Measurements from ENCODE around the gene RBM18. TPM values are rescaled to one million over a fixed set of nuclear protein-coding genes. Genes with fewer than 3 reads are reported as not detected.
A peak's percentile ranks its signal among the peaks of the same experiment; 100 is the strongest.

The RBM18 gene
- polyA plus RNA-seq, 5 donors: 27.0 to 41.9 (median 33.6) TPM

- no peak for DNase-seq
Measured at GRCh38 chr9:122263699-122264349, 816 bp downstream of the RBM18 start.

- no peak for DNase-seq
Measured at GRCh38 chr9:122262073-122262472, 2.6 kb downstream of the RBM18 start.

GRCh38 chr9:122261469-122261881 is 3.2 kb downstream of the RBM18 start:
- peak; percentile 51 to 54 for DNase-seq

- no peak for DNase-seq
Measured at GRCh38 chr9:122258886-122259415, 5.7 kb downstream of the RBM18 start.

- no peak for DNase-seq
Measured at GRCh38 chr9:122256206-122256605, 8.4 kb downstream of the RBM18 start.

- no peak for DNase-seq
Measured at GRCh38 chr9:122254761-122255160, 9.9 kb downstream of the RBM18 start.

- no peak for DNase-seq
Measured at GRCh38 chr9:122252796-122253195, 11.8 kb downstream of the RBM18 start.

- no peak for DNase-seq
Measured at GRCh38 chr9:122251351-122251750, 13.3 kb downstream of the RBM18 start.

- no peak for DNase-seq
Measured at GRCh38 chr9:122248448-122248865, 16.2 kb downstream of the RBM18 start.

- no peak for DNase-seq
Measured at GRCh38 chr9:122246666-122247065, 18.0 kb downstream of the RBM18 start.

GRCh38 chr9:122244349-122244748 is 20.3 kb downstream of the RBM18 start:
- DNase-seq: no peak

GRCh38 chr9:122239722-122240121 is 24.9 kb downstream of the RBM18 start:
- no peak for DNase-seq

- DNase-seq: no peak
Measured at GRCh38 chr9:122236681-122237080, 28.0 kb downstream of the RBM18 start.

GRCh38 chr9:122234022-122234748 is 30.5 kb downstream of the RBM18 start:
- DNase-seq: no peak

GRCh38 chr9:122232796-122233306 is 31.8 kb downstream of the RBM18 start:
- DNase-seq: no peak

GRCh38 chr9:122229485-122229837 is 35.2 kb downstream of the RBM18 start:
- no peak for DNase-seq

GRCh38 chr9:122228568-122229484 is 35.8 kb downstream of the RBM18 start, which contains the start of gene LHX6:
LHX6 (minus strand) TSS chr9:122228957; CDS start chr9:122228740, 217 bp downstream.
- DNase-seq: no peak

GRCh38 chr9:122228191-122228567 is 36.5 kb downstream of the RBM18 start:
- DNase-seq: no peak

GRCh38 chr9:122227575-122227900 is 37.1 kb downstream of the RBM18 start:
- no peak for DNase-seq

GRCh38 chr9:122226758-122227574 is 37.7 kb downstream of the RBM18 start:
- DNase-seq: no peak

GRCh38 chr9:122226142-122226757 is 38.4 kb downstream of the RBM18 start:
- no peak for DNase-seq
